ENCODE measurements around the gene SIK3.

The SIK3 gene

DNA sequence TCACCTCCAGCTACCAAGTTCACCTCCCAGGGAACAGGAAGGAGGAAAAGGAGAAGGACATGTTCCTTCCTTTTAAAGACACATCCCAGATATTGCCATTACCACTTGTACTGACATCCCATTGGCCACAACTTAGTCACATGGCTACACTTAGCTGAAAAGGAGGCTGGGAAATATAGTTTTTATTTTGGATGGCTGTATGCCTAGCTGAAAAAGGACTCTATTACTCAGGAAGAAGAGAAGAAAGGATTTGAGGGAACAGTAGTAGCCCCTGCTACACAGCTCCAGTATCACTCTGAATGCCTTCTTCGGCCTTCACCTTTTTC is 304.5 kb downstream of the SIK3 start:
- no peak for DNase-seq (ENCODE audit: low read depth)
